A673 (cell line): ENCODE results near the gene C2CD4A. TPM values are rescaled to one million over a fixed set of nuclear protein-coding genes. Genes with fewer than 3 reads are reported as not detected.

Source experiments
- BruUV-seq: library from RNA; stranded (reverse); fragments of 400-500 nt; replicated peaks from 2 replicates; lab custom pipeline; 2021; lab: Mats Ljungman, UMichigan
- CTCF ChIA-PET: fragments of 300-600 bp; sonication (Branson Sonifier 250); formaldehyde crosslinking; loops from one replicate; lab custom pipeline; 2022; ENCODE audit warnings: antibody characterized with exemption; lab: Charles Lee
- POLR2A ChIA-PET: fragments of 300-600 bp; sonication (Branson Sonifier 250); formaldehyde crosslinking; loops from one replicate; lab custom pipeline; 2022; ENCODE audit warnings: antibody characterized with exemption; ENCODE audit not compliant: low non-redundant PET; lab: Charles Lee
- DNase-seq: peaks from one replicate; pipeline ENCODE4 v3.0.0-alpha.2; 2015; ENCODE audit warnings: low spot score
- H3K27ac ChIP-seq: fragments of 200-600 bp; sonication (generic); 2 replicates; pipeline ENCODE4 v1.5.1; 2016; ENCODE audit warnings: mixed run types, low read depth, mild to moderate bottlenecking, mixed read lengths, antibody characterized with exemption, low read length; ENCODE audit not compliant: poor library complexity, severe bottlenecking
- H3K27me3 ChIP-seq: fragments of 200-600 bp; sonication (generic); replicated peaks from 2 replicates; pipeline ENCODE4 v1.6.1; 2017; ENCODE audit warnings: mixed run types, low read depth, mild to moderate bottlenecking, mixed read lengths, antibody characterized with exemption, low read length; ENCODE audit not compliant: insufficient read depth, poor library complexity
- H3K36me3 ChIP-seq: fragments of 200-600 bp; sonication (generic); 2 replicates; pipeline ENCODE4 v1.6.1; 2016; ENCODE audit warnings: mixed run types, mild to moderate bottlenecking, mixed read lengths, antibody characterized with exemption, low read length; ENCODE audit not compliant: insufficient read depth, poor library complexity, severe bottlenecking
- H3K4me1 ChIP-seq: fragments of 200-600 bp; sonication (generic); 2 replicates; pipeline ENCODE4 v1.6.1; 2017; ENCODE audit warnings: mixed run types, mild to moderate bottlenecking, mixed read lengths, antibody characterized with exemption, low read length; ENCODE audit not compliant: insufficient read depth, poor library complexity, severe bottlenecking
- H3K4me3 ChIP-seq: fragments of 200-600 bp; sonication (generic); 2 replicates; pipeline ENCODE4 v1.5.1; 2016; ENCODE audit warnings: low read depth, mixed run types, mild to moderate bottlenecking, mixed read lengths, low read length; ENCODE audit not compliant: poor library complexity, severe bottlenecking
- H3K9me3 ChIP-seq: fragments of 200-600 bp; sonication (generic); 2 replicates; pipeline ENCODE4 v1.6.1; 2016; ENCODE audit warnings: mixed run types, low read depth, mild to moderate bottlenecking, mixed read lengths, antibody characterized with exemption, low read length; ENCODE audit not compliant: poor library complexity, severe bottlenecking
- CTCF ChIP-seq: fragments of 300-800, 200-600 bp; sonication (generic); conservative IDR thresholded peaks from 2 replicates; pipeline ENCODE4 v1.5.1; 2017; ENCODE audit warnings: low read depth, mild to moderate bottlenecking, antibody characterized with exemption, low read length, moderate library complexity, mixed read lengths
- EZH2 ChIP-seq: fragments of 200-600 bp; sonication (generic); IDR thresholded peaks from 2 replicates; pipeline ENCODE4 v1.6.1; 2017; ENCODE audit warnings: borderline replicate concordance, low read depth, mild to moderate bottlenecking, mixed read lengths, antibody characterized with exemption, low read length; ENCODE audit not compliant: poor library complexity, severe bottlenecking
- intact Hi-C: fragments of 100-400 bp; cut with micrococcal nuclease; formaldehyde crosslinking; loops from one replicate; pipeline ENCODE4 v1.10.0; 2022; ENCODE audit not compliant: unreplicated experiment
- total RNA-seq: library from RNA; stranded (reverse); gene quantifications from 2 replicates; pipeline ENCODE4 v1.2.3, GENCODE V29; 2021

The C2CD4A gene
- total RNA-seq, 1 experiment from 2014 or later, result 0.34 TPM

- H3K36me3 ChIP-seq, result no peaks in the 10 kb centered on the region
- ChIA-PET POLR2A (no interaction called here), CTCF (no interaction called here)
- TF ChIP-seq EZH2 (no peak), CTCF (no peak)
- H3K4me1 ChIP-seq, result peaks cover 6% of the 10 kb centered on the region
- no peaks in the 10 kb centered on the region for H3K27me3 ChIP-seq
- no TSS peak for BruUV-seq
- no peaks in the 10 kb centered on the region for H3K9me3 ChIP-seq
- H3K27ac ChIP-seq, result no peak overlapping the region
- DNase-seq, result no peak
- no peak overlapping the region for H3K4me3 ChIP-seq
- intact Hi-C loops, result no loop called here
Observed at GRCh38 chr15:62026487-62027262, 40.1 kb upstream of the C2CD4A start.

- Histone ChIP-seq H3K36me3 (no peaks in the 10 kb centered on the region), H3K27me3 (no peaks in the 10 kb centered on the region), H3K27ac (no peak overlapping the region), H3K9me3 (no peaks in the 10 kb centered on the region), H3K4me3 (no peak overlapping the region), H3K4me1 (peaks cover 6% of the 10 kb centered on the region)
- POLR2A ChIA-PET, result no interaction called here
- no peak for TF ChIP-seq CTCF
- TF ChIP-seq EZH2, result no peak
- no peak for DNase-seq
- intact Hi-C loops, result no loop called here
- BruUV-seq, result no TSS peak
- CTCF ChIA-PET, result no interaction called here
Observed at GRCh38 chr15:62027263-62027565, 39.6 kb upstream of the C2CD4A start.

GRCh38 chr15:62027916-62028315 lies 38.9 kb upstream of the C2CD4A start:
- BruUV-seq, result no TSS peak
- ChIA-PET CTCF (no interaction called here), POLR2A (no interaction called here)
- TF ChIP-seq EZH2 (no peak), CTCF (no peak)
- Histone ChIP-seq H3K4me3 (no peak overlapping the region), H3K9me3 (no peaks in the 10 kb centered on the region), H3K36me3 (no peaks in the 10 kb centered on the region), H3K27me3 (no peaks in the 10 kb centered on the region), H3K27ac (no peak overlapping the region), H3K4me1 (peaks cover 6% of the 10 kb centered on the region)
- intact Hi-C loops, result no loop called here
- no peak for DNase-seq
